ENCODE results near the gene ZNF416.
A peak's percentile ranks its signal among the peaks of the same experiment; 100 is the strongest.

The ZNF416 gene

DNA sequence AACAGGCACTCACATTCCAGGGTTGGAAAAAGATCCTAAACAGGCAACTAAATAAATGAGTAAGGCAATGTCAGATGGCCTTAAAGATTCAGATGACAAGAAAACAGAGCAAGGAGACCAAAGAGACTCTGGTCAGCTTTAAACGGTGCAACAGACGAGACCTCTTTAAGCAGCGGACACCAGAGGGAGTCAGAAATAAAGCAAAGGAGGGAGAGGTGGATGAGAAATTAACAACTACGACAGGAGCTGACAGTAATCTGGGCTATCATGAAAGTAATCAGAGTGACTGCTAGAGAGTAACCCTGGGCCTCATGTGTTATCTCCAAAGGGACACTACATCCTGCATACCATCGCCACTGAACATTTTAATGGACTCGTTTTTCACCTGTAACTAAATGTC, 20.2 kb downstream of the ZNF416 start:
- DNase-seq, result no peak

DNA sequence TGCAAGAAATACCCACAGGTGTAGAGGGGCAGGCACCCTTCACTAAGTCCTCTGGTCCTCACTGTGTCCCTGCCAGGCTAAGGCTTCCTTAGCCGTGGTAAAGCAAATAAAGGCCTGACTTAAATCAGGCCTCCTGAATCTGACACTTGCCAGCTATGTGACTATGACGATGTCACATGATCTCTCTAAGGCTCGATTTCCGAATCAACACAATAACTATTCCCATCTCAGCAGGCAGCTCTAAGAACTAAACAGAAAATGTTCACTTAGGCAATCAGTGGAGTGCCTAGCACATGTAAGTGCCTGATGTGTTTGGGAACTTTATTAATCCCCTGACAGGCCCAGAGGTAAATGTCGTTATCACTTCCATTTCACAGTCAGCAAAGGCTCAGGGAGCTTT, 21.1 kb downstream of the ZNF416 start:
- DNase-seq, result no peak

DNA sequence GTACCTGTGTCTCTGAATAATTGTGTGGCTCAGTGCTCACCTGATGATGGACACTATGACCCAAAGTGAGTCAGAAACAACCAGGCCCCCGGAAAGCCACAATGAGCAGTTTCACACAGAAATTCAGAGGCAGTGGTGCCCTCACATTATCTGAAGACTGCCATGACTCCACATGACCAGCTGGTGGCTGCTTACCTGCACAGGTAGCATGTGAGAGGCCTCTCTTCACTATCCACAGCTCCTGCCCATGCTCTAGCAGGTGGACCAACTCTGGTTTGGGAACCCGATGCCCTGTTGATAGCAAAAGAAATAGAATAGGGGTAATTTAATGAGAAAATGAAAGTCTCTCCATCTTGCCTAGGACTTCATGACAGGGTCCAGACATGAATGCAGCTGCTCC, 26.3 kb downstream of the ZNF416 start:
- no peak for DNase-seq

DNA sequence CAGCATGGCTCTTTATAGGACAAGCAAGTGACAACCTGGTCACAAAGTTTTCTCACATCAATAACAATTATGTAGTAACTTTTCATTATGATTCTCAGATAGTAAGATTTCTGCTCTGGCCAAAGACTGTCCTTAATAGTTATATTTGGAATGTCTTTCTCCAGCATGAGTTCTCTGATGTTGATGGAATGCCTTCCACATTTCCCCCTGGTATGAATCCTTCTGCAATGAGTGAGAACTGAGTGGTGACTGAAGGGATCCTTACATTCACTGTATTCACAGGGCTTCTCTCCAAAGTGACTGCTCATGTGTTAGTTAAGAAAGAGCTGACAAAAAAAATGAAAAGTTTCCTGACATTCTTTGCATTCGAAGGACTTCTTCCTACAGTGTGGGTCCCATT, 32.2 kb downstream of the ZNF416 start:
- no peak for DNase-seq

DNA sequence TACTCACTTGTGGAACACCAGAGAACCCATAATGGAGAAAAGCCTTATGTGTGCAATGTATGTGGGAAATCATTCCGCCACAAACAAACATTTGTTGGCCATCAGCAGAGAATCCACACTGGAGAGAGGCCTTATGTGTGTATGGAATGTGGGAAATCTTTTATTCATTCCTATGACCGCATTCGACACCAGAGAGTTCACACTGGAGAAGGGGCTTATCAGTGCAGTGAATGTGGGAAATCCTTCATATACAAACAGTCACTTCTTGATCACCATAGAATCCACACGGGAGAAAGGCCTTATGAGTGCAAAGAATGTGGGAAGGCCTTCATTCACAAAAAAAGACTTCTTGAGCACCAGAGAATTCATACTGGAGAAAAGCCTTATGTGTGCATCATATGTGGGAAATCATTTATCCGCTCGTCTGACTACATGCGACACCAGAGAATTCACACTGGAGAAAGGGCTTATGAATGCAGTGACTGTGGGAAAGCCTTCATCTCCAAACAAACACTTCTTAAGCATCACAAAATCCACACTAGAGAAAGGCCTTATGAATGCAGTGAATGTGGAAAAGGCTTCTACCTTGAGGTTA, 40.7 kb downstream of the ZNF416 start:
- no peak for DNase-seq

DNA sequence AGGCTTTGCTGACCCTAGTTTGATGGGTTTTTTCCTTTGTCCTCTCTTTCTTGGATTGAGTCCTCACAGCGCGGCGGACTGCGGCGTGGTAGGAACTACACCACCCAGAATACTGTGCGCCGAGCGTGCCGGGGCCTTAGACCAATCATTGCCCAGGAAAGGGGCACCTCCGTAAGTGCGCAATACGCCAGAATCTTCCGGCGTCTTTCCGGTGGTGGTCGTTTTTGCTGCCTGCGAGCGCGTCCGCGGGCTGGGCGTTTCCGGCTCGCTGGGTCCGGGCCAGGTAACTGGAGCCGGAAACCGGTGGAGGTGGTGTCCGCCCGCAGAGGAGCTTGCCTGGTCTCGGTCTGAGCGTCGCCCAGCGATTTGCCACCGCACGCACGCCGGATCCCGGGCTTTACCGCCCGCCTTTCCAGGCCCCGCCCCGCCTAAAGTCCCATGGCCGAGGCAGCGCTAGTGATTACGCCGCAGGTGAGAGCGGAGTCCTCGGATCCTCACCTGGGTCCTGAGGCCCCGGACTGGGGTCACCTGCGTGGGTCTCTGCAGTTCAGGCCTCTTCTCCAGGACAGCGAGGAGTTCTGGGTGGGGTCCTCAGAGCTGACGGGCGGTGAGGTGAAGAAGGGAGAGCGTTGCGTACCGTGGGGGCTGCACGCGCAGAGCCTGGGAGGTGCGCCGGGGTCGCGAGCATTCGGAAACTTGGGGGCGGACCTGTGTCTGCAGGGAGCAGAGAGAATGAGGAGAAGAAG, 51.4 kb downstream of the ZNF416 start, which contains the start of gene ZNF549:
Gene ZNF549, plus strand, starts transcription at position 221 of the 746 bp plus-strand sequence. Its CDS starts 218 bp downstream, at position 439.
- DNase-seq, result peak; percentile 88 to 93

All from CD4-positive, alpha-beta T cell treated with Interferon alpha-2 for 1 hour (primary cell).